GM12874 (cell line): ENCODE data around the gene KRTAP16-1.

Source experiments
- CTCF ChIP-seq: IDR thresholded peaks from 2 replicates; pipeline ENCODE4 v1.5.1; 2011; ENCODE audit warnings: low read depth, mild to moderate bottlenecking, control low read depth, low read length, moderate library complexity; ENCODE audit not compliant: insufficient read depth

The KRTAP16-1 gene

DNA sequence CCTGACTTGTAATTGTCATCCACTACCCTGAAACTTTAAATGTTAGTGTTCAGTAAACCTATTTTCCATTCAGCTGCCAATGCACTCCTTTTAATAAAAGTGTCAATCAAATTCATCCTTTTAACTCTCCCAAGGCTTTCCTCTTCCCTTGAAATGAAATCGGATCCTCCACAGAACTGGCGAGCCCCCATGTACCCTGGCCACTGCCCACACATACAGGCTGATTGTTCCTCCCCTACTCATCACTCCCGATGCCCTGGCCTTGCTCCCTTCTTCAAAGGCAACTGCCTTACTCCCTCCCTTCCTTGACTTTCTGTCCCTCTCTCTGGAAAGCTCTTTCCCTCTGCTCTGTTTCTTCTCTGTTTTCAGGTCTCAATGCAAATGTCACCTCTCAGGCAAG is 33.9 kb upstream of the KRTAP16-1 start:
- no peak for TF ChIP-seq CTCF

- TF ChIP-seq CTCF = no peak
Measured at GRCh38 chr17:41340934-41341861, 32.1 kb upstream of the KRTAP16-1 start.

- TF ChIP-seq CTCF = no peak
Measured at GRCh38 chr17:41340494-41340893, 31.4 kb upstream of the KRTAP16-1 start.

DNA sequence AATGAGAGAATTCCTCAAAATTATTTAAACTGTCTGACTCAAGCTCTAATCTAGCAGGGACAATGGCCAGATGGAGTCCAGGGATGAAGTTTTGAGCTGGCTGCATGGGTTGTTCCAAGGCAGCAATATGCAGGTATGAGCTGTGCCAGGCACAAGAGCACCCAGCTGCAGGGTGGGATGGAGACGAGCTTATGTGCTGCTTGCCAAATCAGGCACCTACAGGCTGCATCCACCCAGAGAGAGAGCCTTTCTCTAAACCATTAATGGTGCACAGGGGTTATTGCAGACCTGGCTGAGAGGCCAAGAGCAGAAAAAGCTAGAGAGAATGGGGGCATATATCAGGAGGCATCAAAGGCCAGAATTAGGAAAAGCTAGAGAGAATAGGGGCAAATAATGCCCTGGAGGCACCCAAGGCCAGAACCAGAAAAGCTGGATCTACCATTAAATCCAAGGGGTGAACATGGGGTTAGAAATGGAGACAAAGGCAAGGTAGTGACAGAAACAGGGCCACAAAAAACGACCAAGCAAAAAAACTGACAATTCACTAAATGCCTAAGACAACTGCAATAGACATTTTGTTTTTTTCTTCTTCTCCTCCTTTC is 30.6 kb upstream of the KRTAP16-1 start:
- no peak for TF ChIP-seq CTCF

GRCh38 chr17:41338961-41339485 is 29.9 kb upstream of the KRTAP16-1 start:
- no peak for TF ChIP-seq CTCF

GRCh38 chr17:41335747-41336146 is 26.6 kb upstream of the KRTAP16-1 start:
- no peak for TF ChIP-seq CTCF
